ENCODE measurements around the gene LRPPRC. TPM values are rescaled to one million over a fixed set of nuclear protein-coding genes. Genes with fewer than 3 reads are reported as not detected.
A peak's percentile ranks its signal among the peaks of the same experiment; 100 is the strongest.

LRPPRC gene
- total RNA-seq (55.0 and 70.4 TPM in 2 replicates), polyA plus RNA-seq (49.9 and 54.6 TPM in 2 replicates), polyA minus RNA-seq (ENCODE audit: low replicate concordance) (7.2 and 11.0 TPM in 2 replicates)
- 34.1 and 36.3 TPM in 2 replicates for polyA plus RNA-seq (2012)

GRCh38 chr2:43995733-43996533 lies at the start of gene LRPPRC:
Gene LRPPRC, minus strand, starts transcription at chr2:43995989. Its CDS starts 42 bp downstream, at chr2:43995947.
- Histone ChIP-seq H3K36me3 (ENCODE audit: control insufficient read depth, insufficient read depth, low read length) (peaks cover 2% of the 10 kb centered on the region), H3K9ac (ENCODE audit: insufficient read depth, low read length) (peak within 1 kb of the TSS; percentile 95), H3K9me3 (ENCODE audit: control insufficient read depth, insufficient read depth, low read depth, low read length) (no peaks in the 10 kb centered on the region), H3K4me2 (ENCODE audit: extremely low read depth, insufficient read depth, low read length) (peak within 1 kb of the TSS; percentile 97), H3K4me3 (replicated peaks in 1 of 4; ENCODE audit: control extremely low read depth in 1 of 4, insufficient read depth in 1 of 4, low read depth in 3 of 4, low read length in 4 of 4) (peak within 1 kb of the TSS; percentile 80 to 99 (median 96)), H2AFZ (ENCODE audit: low read length) (peak within 1 kb of the TSS; percentile 99), H3K4me1 (ENCODE audit: control insufficient read depth, extremely low read depth, insufficient read depth, low read length) (no peaks in the 10 kb centered on the region), H3K79me2 (ENCODE audit: control insufficient read depth, insufficient read depth, low read length) (peaks cover 49% of the 10 kb centered on the region), H3K27ac (ENCODE audit: insufficient read depth, low read length) (peak within 1 kb of the TSS; percentile 97), H3K27me3 (ENCODE audit: control insufficient read depth, insufficient read depth, low read length) (no peaks in the 10 kb centered on the region), H4K20me1 (ENCODE audit: control insufficient read depth, extremely low read depth, insufficient read depth, low read length) (no peaks in the 10 kb centered on the region)
- DNase-seq (ENCODE audit: low read depth in 2 of 2) = peak; percentile 96 to 98
- TF ChIP-seq, protein P1, sequence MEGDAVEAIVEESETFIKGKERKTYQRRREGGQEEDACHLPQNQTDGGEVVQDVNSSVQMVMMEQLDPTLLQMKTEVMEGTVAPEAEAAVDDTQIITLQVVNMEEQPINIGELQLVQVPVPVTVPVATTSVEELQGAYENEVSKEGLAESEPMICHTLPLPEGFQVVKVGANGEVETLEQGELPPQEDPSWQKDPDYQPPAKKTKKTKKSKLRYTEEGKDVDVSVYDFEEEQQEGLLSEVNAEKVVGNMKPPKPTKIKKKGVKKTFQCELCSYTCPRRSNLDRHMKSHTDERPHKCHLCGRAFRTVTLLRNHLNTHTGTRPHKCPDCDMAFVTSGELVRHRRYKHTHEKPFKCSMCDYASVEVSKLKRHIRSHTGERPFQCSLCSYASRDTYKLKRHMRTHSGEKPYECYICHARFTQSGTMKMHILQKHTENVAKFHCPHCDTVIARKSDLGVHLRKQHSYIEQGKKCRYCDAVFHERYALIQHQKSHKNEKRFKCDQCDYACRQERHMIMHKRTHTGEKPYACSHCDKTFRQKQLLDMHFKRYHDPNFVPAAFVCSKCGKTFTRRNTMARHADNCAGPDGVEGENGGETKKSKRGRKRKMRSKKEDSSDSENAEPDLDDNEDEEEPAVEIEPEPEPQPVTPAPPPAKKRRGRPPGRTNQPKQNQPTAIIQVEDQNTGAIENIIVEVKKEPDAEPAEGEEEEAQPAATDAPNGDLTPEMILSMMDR (conservative IDR thresholded peaks at IDR 0.05 in 1 of 2, IDR thresholded peaks at IDR 0.05 in 1 of 2; ENCODE audit: low read depth in 1 of 2, low read length in 2 of 2) = no peak
- no peak for TF ChIP-seq EZH2 (IDR thresholded peaks at IDR 0.05; ENCODE audit: low read length, missing control alignments)

DNA sequence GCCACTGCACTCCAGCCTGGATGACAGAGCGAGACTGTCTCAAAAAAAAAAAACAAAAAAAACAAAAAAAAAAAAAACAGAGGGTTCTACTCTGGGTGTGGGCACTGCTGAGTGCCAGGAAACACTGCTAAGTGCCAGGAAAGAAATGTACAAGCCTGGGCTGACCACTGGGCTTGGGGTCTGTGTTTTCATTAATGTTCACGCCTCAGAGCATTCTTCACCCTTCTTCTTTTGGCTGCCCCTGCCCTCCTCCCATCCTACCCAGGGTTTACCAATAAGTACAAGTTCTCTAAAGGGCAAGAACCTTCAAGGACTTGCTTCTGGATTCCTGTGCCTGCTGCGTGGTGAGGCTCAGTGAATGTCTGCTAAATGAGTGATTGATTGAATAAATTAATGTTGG lies 49.3 kb upstream of the LRPPRC start:
- no peaks in the 10 kb centered on the region for H3K36me3 ChIP-seq (ENCODE audit: control insufficient read depth, insufficient read depth, low read length)
- H3K4me1 ChIP-seq (ENCODE audit: control insufficient read depth, extremely low read depth, insufficient read depth, low read length) = no peaks in the 10 kb centered on the region
- no peak overlapping the region for H3K27ac ChIP-seq (ENCODE audit: insufficient read depth, low read length)
- no peak overlapping the region for H3K4me3 ChIP-seq (replicated peaks in 1 of 4; ENCODE audit: control extremely low read depth in 1 of 4, insufficient read depth in 1 of 4, low read depth in 3 of 4, low read length in 4 of 4)
- H3K9me3 ChIP-seq (ENCODE audit: control insufficient read depth, insufficient read depth, low read depth, low read length) = no peaks in the 10 kb centered on the region
- H4K20me1 ChIP-seq (ENCODE audit: control insufficient read depth, extremely low read depth, insufficient read depth, low read length) = no peaks in the 10 kb centered on the region
- no peak overlapping the region for H3K9ac ChIP-seq (ENCODE audit: insufficient read depth, low read length)
- TF ChIP-seq, protein P1 (conservative IDR thresholded peaks at IDR 0.05 in 1 of 2, IDR thresholded peaks at IDR 0.05 in 1 of 2; ENCODE audit: low read depth in 1 of 2, low read length in 2 of 2) = no peak
- TF ChIP-seq EZH2 (IDR thresholded peaks at IDR 0.05; ENCODE audit: low read length, missing control alignments) = no peak
- peaks cover 12% of the 10 kb centered on the region for H3K27me3 ChIP-seq (ENCODE audit: control insufficient read depth, insufficient read depth, low read length)
- DNase-seq (ENCODE audit: low read depth in 2 of 2) = no peak
- H3K4me2 ChIP-seq (ENCODE audit: extremely low read depth, insufficient read depth, low read length) = no peak overlapping the region
- H2AFZ ChIP-seq (ENCODE audit: low read length) = no peak overlapping the region
- H3K79me2 ChIP-seq (ENCODE audit: control insufficient read depth, insufficient read depth, low read length) = no peaks in the 10 kb centered on the region

- Histone ChIP-seq H3K4me2 (ENCODE audit: extremely low read depth, insufficient read depth, low read length) (no peak overlapping the region), H4K20me1 (ENCODE audit: control insufficient read depth, extremely low read depth, insufficient read depth, low read length) (no peaks in the 10 kb centered on the region)
Observed at GRCh38 chr2:44044281-44044720, 48.5 kb upstream of the LRPPRC start.

More at GRCh38 chr2:44044281-44044720, 48.5 kb upstream of the LRPPRC start:
- Histone ChIP-seq H3K36me3 (ENCODE audit: control insufficient read depth, insufficient read depth, low read length) (no peaks in the 10 kb centered on the region), H3K9me3 (ENCODE audit: control insufficient read depth, insufficient read depth, low read depth, low read length) (no peaks in the 10 kb centered on the region), H3K27me3 (ENCODE audit: control insufficient read depth, insufficient read depth, low read length) (peaks cover 10% of the 10 kb centered on the region), H3K27ac (ENCODE audit: insufficient read depth, low read length) (no peak overlapping the region), H3K9ac (ENCODE audit: insufficient read depth, low read length) (no peak overlapping the region), H2AFZ (ENCODE audit: low read length) (no peak overlapping the region), H3K4me3 (replicated peaks in 1 of 4; ENCODE audit: control extremely low read depth in 1 of 4, insufficient read depth in 1 of 4, low read depth in 3 of 4, low read length in 4 of 4) (no peak overlapping the region), H3K4me1 (ENCODE audit: control insufficient read depth, extremely low read depth, insufficient read depth, low read length) (no peaks in the 10 kb centered on the region), H3K79me2 (ENCODE audit: control insufficient read depth, insufficient read depth, low read length) (no peaks in the 10 kb centered on the region)
- TF ChIP-seq, protein P1 (conservative IDR thresholded peaks at IDR 0.05 in 1 of 2, IDR thresholded peaks at IDR 0.05 in 1 of 2; ENCODE audit: low read depth in 1 of 2, low read length in 2 of 2) = peak; percentile 88 to 95
- no peak for TF ChIP-seq EZH2 (IDR thresholded peaks at IDR 0.05; ENCODE audit: low read length, missing control alignments)
- peak; percentile 54 to 77 for DNase-seq (ENCODE audit: low read depth in 2 of 2)
